Measurements from ENCODE around the gene BCAS1. TPM values are rescaled to one million over a fixed set of nuclear protein-coding genes. Genes with fewer than 3 reads are reported as not detected.

The BCAS1 gene
- total and polyA plus RNA-seq, 10 of the 15 experiments (the other 5 are each of a cell fraction or from before 2014, with no cell fraction given), result 0.21 to 1.4 (median 0.55) TPM

- TF ChIP-seq ZSCAN29 (IDR thresholded peaks at IDR 0.05) (no peak), ATF2 (IDR thresholded peaks at IDR 0.05; ENCODE audit: low read length) (no peak), CREB1 (IDR thresholded peaks at IDR 0.05; ENCODE audit: low read depth) (no peak), BCL3 (IDR thresholded peaks at IDR 0.05; ENCODE audit: borderline replicate concordance, insufficient read depth, low read depth, low read length, poor library complexity, severe bottlenecking) (no peak), TCF12 (IDR thresholded peaks at IDR 0.05; ENCODE audit: low read depth, low read length) (no peak), PBX3 (IDR thresholded peaks at IDR 0.05; ENCODE audit: insufficient replicate concordance, low read depth, low read length) (no peak)
Measured at GRCh38 chr20:53990003-53990402, 80.4 kb downstream of the BCAS1 start (continued).

- WGBS (ENCODE audit: insufficient coverage, insufficient replicate concordance, low lambda C conversion rate, missing lambda C conversion rate), result 60% methylated on average over 2 of the region's 2 CpGs
- CTCF ChIA-PET, result no interaction called here
- no peak for TF ChIP-seq PAX5 (IDR thresholded peaks at IDR 0.05; ENCODE audit: borderline replicate concordance, low read depth, low read length)
- no peak for TF ChIP-seq ESRRA (IDR thresholded peaks at IDR 0.05; ENCODE audit: low read length)
- TF ChIP-seq ZBTB4 (CRISPR knock-in tag; IDR thresholded peaks at IDR 0.05), result no peak
- TF ChIP-seq WRNIP1 (IDR thresholded peaks at IDR 0.05; ENCODE audit: borderline replicate concordance, low read depth, low read length), result no peak
- TF ChIP-seq ZBTB33 (IDR thresholded peaks at IDR 0.05), result no peak
- TF ChIP-seq EP300 (IDR thresholded peaks at IDR 0.05; ENCODE audit: borderline replicate concordance in 1 of 2, control insufficient read depth in 1 of 2, low read depth in 2 of 2, low read length in 2 of 2), result no peak
- no peak for TF ChIP-seq HDAC6 (IDR thresholded peaks at IDR 0.05; ENCODE audit: unreplicated experiment)
Measured at GRCh38 chr20:53989401-53989800, 81.0 kb downstream of the BCAS1 start.

More at GRCh38 chr20:53989401-53989800, 81.0 kb downstream of the BCAS1 start:
- Histone ChIP-seq H4K20me1 (ENCODE audit: control insufficient read depth, insufficient read depth) (no peaks in the 10 kb centered on the region), H3K79me2 (ENCODE audit: control insufficient read depth, insufficient read depth, low read length) (no peaks in the 10 kb centered on the region), H3K36me3 (ENCODE audit: control insufficient read depth in 2 of 2, insufficient read depth in 2 of 2, low read length in 1 of 2) (no peaks in the 10 kb centered on the region), H3K4me1 (ENCODE audit: control insufficient read depth, insufficient read depth, low read length) (no peaks in the 10 kb centered on the region), H3K9ac (ENCODE audit: control insufficient read depth, insufficient read depth, low read length) (no peak overlapping the region), H3K4me2 (ENCODE audit: control insufficient read depth, insufficient read depth) (no peak overlapping the region), H3K27ac (ENCODE audit: control insufficient read depth, insufficient read depth) (no peak overlapping the region), H3K4me3 (no peak overlapping the region), H3K27me3 (replicated peaks in 1 of 2; ENCODE audit: control insufficient read depth in 2 of 2, insufficient read depth in 2 of 2, low read length in 1 of 2) (no peaks in the 10 kb centered on the region; a peak in 1 of 4 replicates), H2AFZ (ENCODE audit: control insufficient read depth, low read depth, low read length) (no peak overlapping the region), H3K9me3 (replicated peaks; ENCODE audit: control insufficient read depth, insufficient read depth, low read length) (no peaks in the 10 kb centered on the region; the same call in 2 of the 3 replicates)
- in situ Hi-C loops (cut with MboI) (no loop called here), intact Hi-C loops (cut with micrococcal nuclease; ENCODE audit: unreplicated experiment) (no loop called here)
- ChIA-PET RAD21 (ENCODE audit: unreplicated experiment) (no interaction called here), POLR2A (no interaction called here), SMC1A (ENCODE audit: uncharacterized antibody, unreplicated experiment) (no interaction called here)
- no TSS peak for BruUV-seq (replicated peaks)
- FAIRE-seq, result no peak
- no peak for DNase-seq (ENCODE audit: low read depth, low spot score)
- no peak for ATAC-seq
